IPS-18a (cell line): ENCODE data around the gene CDH4.

Source experiments
- H3K27ac ChIP-seq: one replicate; pipeline ENCODE4 v1.5.1; 2013; ENCODE audit warnings: low read length
- H3K27me3 ChIP-seq: one replicate; pipeline ENCODE4 v1.6.1; 2013; ENCODE audit warnings: mild to moderate bottlenecking, low read length; ENCODE audit not compliant: control insufficient read depth, insufficient read depth
- H3K36me3 ChIP-seq: one replicate; pipeline ENCODE4 v1.6.1; 2013; ENCODE audit warnings: low read depth, low read length; ENCODE audit not compliant: control insufficient read depth
- H3K4me1 ChIP-seq: one replicate; pipeline ENCODE4 v1.6.1; 2013; ENCODE audit warnings: low read depth, low read length; ENCODE audit not compliant: control insufficient read depth
- H3K4me3 ChIP-seq: one replicate; pipeline ENCODE4 v1.5.1; 2013; ENCODE audit warnings: low read length
- H3K9ac ChIP-seq: one replicate; pipeline ENCODE4 v1.6.1; 2013; ENCODE audit warnings: mild to moderate bottlenecking, low read length, moderate library complexity
- H3K9me3 ChIP-seq: one replicate; pipeline ENCODE4 v1.6.1; 2013; ENCODE audit warnings: low read depth, low read length; ENCODE audit not compliant: control insufficient read depth

CDH4 gene

GRCh38 chr20:61770113-61770585 lies 518.1 kb downstream of the CDH4 start:
- Histone ChIP-seq H3K27me3 (no peaks in the 10 kb centered on the region), H3K36me3 (no peaks in the 10 kb centered on the region), H3K9me3 (no peaks in the 10 kb centered on the region), H3K4me1 (no peaks in the 10 kb centered on the region), H3K4me3 (no peak overlapping the region), H3K27ac (no peak overlapping the region), H3K9ac (no peak overlapping the region)

GRCh38 chr20:61771805-61772350 lies 519.8 kb downstream of the CDH4 start:
- Histone ChIP-seq H3K4me3 (no peak overlapping the region), H3K36me3 (no peaks in the 10 kb centered on the region), H3K9me3 (no peaks in the 10 kb centered on the region), H3K4me1 (no peaks in the 10 kb centered on the region), H3K27ac (no peak overlapping the region), H3K27me3 (no peaks in the 10 kb centered on the region), H3K9ac (no peak overlapping the region)

- H3K36me3 ChIP-seq = no peaks in the 10 kb centered on the region
- peaks cover 3% of the 10 kb centered on the region for H3K27me3 ChIP-seq
- H3K4me3 ChIP-seq = no peak overlapping the region
- no peak overlapping the region for H3K27ac ChIP-seq
- H3K9me3 ChIP-seq = no peaks in the 10 kb centered on the region
- no peaks in the 10 kb centered on the region for H3K4me1 ChIP-seq
- no peak overlapping the region for H3K9ac ChIP-seq
Measured at GRCh38 chr20:61772828-61773631, 521.0 kb downstream of the CDH4 start.

GRCh38 chr20:61773926-61774587 lies 522.0 kb downstream of the CDH4 start:
- no peaks in the 10 kb centered on the region for H3K36me3 ChIP-seq
- H3K4me3 ChIP-seq = no peak overlapping the region
- no peak overlapping the region for H3K9ac ChIP-seq
- peaks cover 11% of the 10 kb centered on the region for H3K27me3 ChIP-seq
- H3K27ac ChIP-seq = no peak overlapping the region
- no peaks in the 10 kb centered on the region for H3K4me1 ChIP-seq
- H3K9me3 ChIP-seq = no peaks in the 10 kb centered on the region

- no peak overlapping the region for H3K9ac ChIP-seq
- H3K27me3 ChIP-seq = peaks cover 11% of the 10 kb centered on the region
- no peaks in the 10 kb centered on the region for H3K9me3 ChIP-seq
- H3K4me1 ChIP-seq = no peaks in the 10 kb centered on the region
- no peak overlapping the region for H3K4me3 ChIP-seq
- H3K27ac ChIP-seq = no peak overlapping the region
- H3K36me3 ChIP-seq = no peaks in the 10 kb centered on the region
Measured at GRCh38 chr20:61775423-61775822, 523.4 kb downstream of the CDH4 start.

- Histone ChIP-seq H3K4me1 (no peaks in the 10 kb centered on the region), H3K4me3 (no peak overlapping the region), H3K9me3 (no peaks in the 10 kb centered on the region), H3K36me3 (no peaks in the 10 kb centered on the region), H3K27ac (no peak overlapping the region), H3K9ac (no peak overlapping the region), H3K27me3 (peaks cover 11% of the 10 kb centered on the region)
Measured at GRCh38 chr20:61776491-61777075, 524.5 kb downstream of the CDH4 start.

- no peaks in the 10 kb centered on the region for H3K9me3 ChIP-seq
- H3K9ac ChIP-seq = no peak overlapping the region
- H3K4me3 ChIP-seq = no peak overlapping the region
- H3K36me3 ChIP-seq = no peaks in the 10 kb centered on the region
- peaks cover 11% of the 10 kb centered on the region for H3K27me3 ChIP-seq
- no peak overlapping the region for H3K27ac ChIP-seq
- H3K4me1 ChIP-seq = no peaks in the 10 kb centered on the region
Measured at GRCh38 chr20:61777773-61778494, 525.9 kb downstream of the CDH4 start.

GRCh38 chr20:61778495-61778863 lies 526.4 kb downstream of the CDH4 start:
- Histone ChIP-seq H3K9me3 (no peaks in the 10 kb centered on the region), H3K36me3 (no peaks in the 10 kb centered on the region), H3K4me1 (no peaks in the 10 kb centered on the region), H3K4me3 (no peak overlapping the region), H3K27me3 (peaks cover 11% of the 10 kb centered on the region), H3K27ac (no peak overlapping the region), H3K9ac (no peak overlapping the region)

- Histone ChIP-seq H3K27me3 (peaks cover 11% of the 10 kb centered on the region), H3K9me3 (no peaks in the 10 kb centered on the region), H3K4me1 (no peaks in the 10 kb centered on the region), H3K4me3 (no peak overlapping the region), H3K9ac (no peak overlapping the region), H3K36me3 (no peaks in the 10 kb centered on the region), H3K27ac (no peak overlapping the region)
Measured at GRCh38 chr20:61779176-61779965, 527.3 kb downstream of the CDH4 start.

GRCh38 chr20:61780066-61780465 lies 528.0 kb downstream of the CDH4 start:
- no peaks in the 10 kb centered on the region for H3K36me3 ChIP-seq
- no peak overlapping the region for H3K4me3 ChIP-seq
- no peaks in the 10 kb centered on the region for H3K9me3 ChIP-seq
- H3K27ac ChIP-seq = no peak overlapping the region
- peaks cover 11% of the 10 kb centered on the region for H3K27me3 ChIP-seq
- no peak overlapping the region for H3K9ac ChIP-seq
- H3K4me1 ChIP-seq = no peaks in the 10 kb centered on the region
